Measurements from ENCODE around the gene FGF7. TPM values are rescaled to one million over a fixed set of nuclear protein-coding genes. Genes with fewer than 3 reads are reported as not detected.

Gene FGF7
- total and polyA plus RNA-seq, 2 donors from 2014 or later, result 3.8 to 23.8 TPM

- FAIRE-seq (no peak), DNase-seq (no peak)
- H3K9me3 ChIP-seq (ENCODE audit: control insufficient read depth in 2 of 3, insufficient read depth in 1 of 3, low read length in 3 of 3), result no peaks in the 10 kb centered on the region
- H3K9ac ChIP-seq (ENCODE audit: low read length in 3 of 3), result no peak overlapping the region
- intact Hi-C loops (cut with DNase I), result no loop called here
- H3K27me3 ChIP-seq (ENCODE audit: control insufficient read depth, insufficient read depth, low read length), result no peaks in the 10 kb centered on the region
- H3K4me1 ChIP-seq (ENCODE audit: control insufficient read depth in 2 of 3, insufficient read depth in 2 of 3, low read depth in 1 of 3, low read length in 3 of 3), result no peaks in the 10 kb centered on the region
- no peaks in the 10 kb centered on the region for H3K36me3 ChIP-seq (ENCODE audit: control insufficient read depth in 2 of 3, insufficient read depth in 3 of 3, low read length in 3 of 3)
- H3K27ac ChIP-seq (ENCODE audit: low read depth in 2 of 2, low read length in 2 of 2), result no peak overlapping the region
- no peak overlapping the region for H3K4me3 ChIP-seq (ENCODE audit: low read length in 3 of 3)
- TF ChIP-seq CTCF (IDR thresholded peaks at IDR 0.05; ENCODE audit: borderline replicate concordance, extremely low read depth, insufficient read depth), result no peak
Observed at GRCh38 chr15:49441816-49442215, 18.8 kb downstream of the FGF7 start.

- no peak for FAIRE-seq
- Histone ChIP-seq H3K9ac (ENCODE audit: low read length in 3 of 3) (no peak overlapping the region), H3K27ac (ENCODE audit: low read depth in 2 of 2, low read length in 2 of 2) (no peak overlapping the region), H3K4me1 (ENCODE audit: control insufficient read depth in 2 of 3, insufficient read depth in 2 of 3, low read depth in 1 of 3, low read length in 3 of 3) (no peaks in the 10 kb centered on the region), H3K4me3 (ENCODE audit: low read length in 3 of 3) (no peak overlapping the region), H3K9me3 (ENCODE audit: control insufficient read depth in 2 of 3, insufficient read depth in 1 of 3, low read length in 3 of 3) (no peaks in the 10 kb centered on the region), H3K27me3 (ENCODE audit: control insufficient read depth, insufficient read depth, low read length) (no peaks in the 10 kb centered on the region), H3K36me3 (ENCODE audit: control insufficient read depth in 2 of 3, insufficient read depth in 3 of 3, low read length in 3 of 3) (no peaks in the 10 kb centered on the region)
- TF ChIP-seq CTCF (IDR thresholded peaks at IDR 0.05; ENCODE audit: borderline replicate concordance, extremely low read depth, insufficient read depth), result no peak
- DNase-seq, result no peak
- intact Hi-C loops (cut with DNase I), result no loop called here
Observed at GRCh38 chr15:49452595-49452994, 29.6 kb downstream of the FGF7 start.

GRCh38 chr15:49456166-49456565 lies 33.1 kb downstream of the FGF7 start:
- no peak overlapping the region for H3K4me3 ChIP-seq (ENCODE audit: low read length in 3 of 3)
- no peaks in the 10 kb centered on the region for H3K9me3 ChIP-seq (ENCODE audit: control insufficient read depth in 2 of 3, insufficient read depth in 1 of 3, low read length in 3 of 3)
- H3K36me3 ChIP-seq (ENCODE audit: control insufficient read depth in 2 of 3, insufficient read depth in 3 of 3, low read length in 3 of 3), result no peaks in the 10 kb centered on the region
- DNase-seq, result peak in 1 of 5 donors; percentile 12
- no peaks in the 10 kb centered on the region for H3K27me3 ChIP-seq (ENCODE audit: control insufficient read depth, insufficient read depth, low read length)
- TF ChIP-seq CTCF (IDR thresholded peaks at IDR 0.05; ENCODE audit: borderline replicate concordance, extremely low read depth, insufficient read depth), result no peak
- no peak overlapping the region for H3K27ac ChIP-seq (ENCODE audit: low read depth in 2 of 2, low read length in 2 of 2)
- H3K4me1 ChIP-seq (ENCODE audit: control insufficient read depth in 2 of 3, insufficient read depth in 2 of 3, low read depth in 1 of 3, low read length in 3 of 3), result no peaks in the 10 kb centered on the region
- H3K9ac ChIP-seq (ENCODE audit: low read length in 3 of 3), result no peak overlapping the region
- no peak for FAIRE-seq
- intact Hi-C loops (cut with DNase I), result no loop called here

- no peaks in the 10 kb centered on the region for H3K4me1 ChIP-seq (ENCODE audit: control insufficient read depth in 2 of 3, insufficient read depth in 2 of 3, low read depth in 1 of 3, low read length in 3 of 3)
- DNase-seq, result no peak
- no peak overlapping the region for H3K4me3 ChIP-seq (ENCODE audit: low read length in 3 of 3)
- H3K36me3 ChIP-seq (ENCODE audit: control insufficient read depth in 2 of 3, insufficient read depth in 3 of 3, low read length in 3 of 3), result no peaks in the 10 kb centered on the region
- FAIRE-seq, result no peak
- intact Hi-C loops (cut with DNase I), result no loop called here
- no peak for TF ChIP-seq CTCF (IDR thresholded peaks at IDR 0.05; ENCODE audit: borderline replicate concordance, extremely low read depth, insufficient read depth)
- H3K27ac ChIP-seq (ENCODE audit: low read depth in 2 of 2, low read length in 2 of 2), result no peak overlapping the region
- no peak overlapping the region for H3K9ac ChIP-seq (ENCODE audit: low read length in 3 of 3)
- H3K9me3 ChIP-seq (ENCODE audit: control insufficient read depth in 2 of 3, insufficient read depth in 1 of 3, low read length in 3 of 3), result no peaks in the 10 kb centered on the region
- H3K27me3 ChIP-seq (ENCODE audit: control insufficient read depth, insufficient read depth, low read length), result no peaks in the 10 kb centered on the region
Observed at GRCh38 chr15:49458145-49458544, 35.1 kb downstream of the FGF7 start.

All from kidney (tissue), 14 donors.